Measurements from ENCODE around the gene NSD2.

DNA sequence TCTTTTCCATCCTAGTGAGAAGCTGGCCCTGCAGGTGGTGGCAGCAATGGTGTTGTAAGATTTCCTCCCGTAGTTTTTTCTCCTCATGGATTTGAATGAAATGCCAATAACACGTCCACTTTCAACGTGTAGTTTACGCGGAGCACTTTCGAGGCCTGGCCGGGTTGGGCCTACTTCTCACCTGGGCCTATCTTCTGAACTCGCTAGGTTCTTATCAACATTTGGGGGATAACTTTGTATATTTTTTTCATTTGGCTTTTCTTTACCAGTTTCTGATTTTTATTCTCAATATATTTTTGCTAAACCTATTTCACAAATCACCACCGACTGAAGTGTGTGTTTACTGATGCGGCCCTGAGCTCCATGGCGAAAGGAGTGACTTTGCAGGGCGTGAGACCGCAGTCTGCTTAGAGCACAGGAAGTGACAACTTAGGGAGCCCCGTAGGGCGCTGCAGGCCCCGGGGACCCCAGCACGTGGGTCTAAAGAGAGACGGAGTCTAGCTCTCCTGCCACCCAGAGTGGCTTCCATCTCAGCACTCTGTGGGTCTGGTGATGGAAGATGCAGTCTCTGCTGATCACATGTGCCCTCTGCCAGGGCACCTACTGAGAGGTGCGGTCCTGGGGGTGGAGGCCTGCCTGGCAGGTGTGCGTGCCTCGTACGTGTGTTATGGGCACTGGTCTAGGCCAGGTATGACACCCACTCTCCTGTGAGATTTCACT lies 108.4 kb downstream of the NSD2 start:
- TF ChIP-seq, protein P1, sequence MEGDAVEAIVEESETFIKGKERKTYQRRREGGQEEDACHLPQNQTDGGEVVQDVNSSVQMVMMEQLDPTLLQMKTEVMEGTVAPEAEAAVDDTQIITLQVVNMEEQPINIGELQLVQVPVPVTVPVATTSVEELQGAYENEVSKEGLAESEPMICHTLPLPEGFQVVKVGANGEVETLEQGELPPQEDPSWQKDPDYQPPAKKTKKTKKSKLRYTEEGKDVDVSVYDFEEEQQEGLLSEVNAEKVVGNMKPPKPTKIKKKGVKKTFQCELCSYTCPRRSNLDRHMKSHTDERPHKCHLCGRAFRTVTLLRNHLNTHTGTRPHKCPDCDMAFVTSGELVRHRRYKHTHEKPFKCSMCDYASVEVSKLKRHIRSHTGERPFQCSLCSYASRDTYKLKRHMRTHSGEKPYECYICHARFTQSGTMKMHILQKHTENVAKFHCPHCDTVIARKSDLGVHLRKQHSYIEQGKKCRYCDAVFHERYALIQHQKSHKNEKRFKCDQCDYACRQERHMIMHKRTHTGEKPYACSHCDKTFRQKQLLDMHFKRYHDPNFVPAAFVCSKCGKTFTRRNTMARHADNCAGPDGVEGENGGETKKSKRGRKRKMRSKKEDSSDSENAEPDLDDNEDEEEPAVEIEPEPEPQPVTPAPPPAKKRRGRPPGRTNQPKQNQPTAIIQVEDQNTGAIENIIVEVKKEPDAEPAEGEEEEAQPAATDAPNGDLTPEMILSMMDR (IDR thresholded peaks at IDR 0.05; ENCODE audit: insufficient read depth, low read length), result no peak
- TF ChIP-seq, protein P2, sequence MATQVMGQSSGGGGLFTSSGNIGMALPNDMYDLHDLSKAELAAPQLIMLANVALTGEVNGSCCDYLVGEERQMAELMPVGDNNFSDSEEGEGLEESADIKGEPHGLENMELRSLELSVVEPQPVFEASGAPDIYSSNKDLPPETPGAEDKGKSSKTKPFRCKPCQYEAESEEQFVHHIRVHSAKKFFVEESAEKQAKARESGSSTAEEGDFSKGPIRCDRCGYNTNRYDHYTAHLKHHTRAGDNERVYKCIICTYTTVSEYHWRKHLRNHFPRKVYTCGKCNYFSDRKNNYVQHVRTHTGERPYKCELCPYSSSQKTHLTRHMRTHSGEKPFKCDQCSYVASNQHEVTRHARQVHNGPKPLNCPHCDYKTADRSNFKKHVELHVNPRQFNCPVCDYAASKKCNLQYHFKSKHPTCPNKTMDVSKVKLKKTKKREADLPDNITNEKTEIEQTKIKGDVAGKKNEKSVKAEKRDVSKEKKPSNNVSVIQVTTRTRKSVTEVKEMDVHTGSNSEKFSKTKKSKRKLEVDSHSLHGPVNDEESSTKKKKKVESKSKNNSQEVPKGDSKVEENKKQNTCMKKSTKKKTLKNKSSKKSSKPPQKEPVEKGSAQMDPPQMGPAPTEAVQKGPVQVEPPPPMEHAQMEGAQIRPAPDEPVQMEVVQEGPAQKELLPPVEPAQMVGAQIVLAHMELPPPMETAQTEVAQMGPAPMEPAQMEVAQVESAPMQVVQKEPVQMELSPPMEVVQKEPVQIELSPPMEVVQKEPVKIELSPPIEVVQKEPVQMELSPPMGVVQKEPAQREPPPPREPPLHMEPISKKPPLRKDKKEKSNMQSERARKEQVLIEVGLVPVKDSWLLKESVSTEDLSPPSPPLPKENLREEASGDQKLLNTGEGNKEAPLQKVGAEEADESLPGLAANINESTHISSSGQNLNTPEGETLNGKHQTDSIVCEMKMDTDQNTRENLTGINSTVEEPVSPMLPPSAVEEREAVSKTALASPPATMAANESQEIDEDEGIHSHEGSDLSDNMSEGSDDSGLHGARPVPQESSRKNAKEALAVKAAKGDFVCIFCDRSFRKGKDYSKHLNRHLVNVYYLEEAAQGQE (IDR thresholded peaks at IDR 0.05; ENCODE audit: insufficient replicate concordance, low read depth), result no peak
